ENCODE measurements around the gene LRRC7. TPM values are rescaled to one million over a fixed set of nuclear protein-coding genes. Genes with fewer than 3 reads are reported as not detected.

The LRRC7 gene
- polyA plus RNA-seq, 1 of the 3 experiments (the other 2 are of a cell fraction) = 0.02 TPM

DNA sequence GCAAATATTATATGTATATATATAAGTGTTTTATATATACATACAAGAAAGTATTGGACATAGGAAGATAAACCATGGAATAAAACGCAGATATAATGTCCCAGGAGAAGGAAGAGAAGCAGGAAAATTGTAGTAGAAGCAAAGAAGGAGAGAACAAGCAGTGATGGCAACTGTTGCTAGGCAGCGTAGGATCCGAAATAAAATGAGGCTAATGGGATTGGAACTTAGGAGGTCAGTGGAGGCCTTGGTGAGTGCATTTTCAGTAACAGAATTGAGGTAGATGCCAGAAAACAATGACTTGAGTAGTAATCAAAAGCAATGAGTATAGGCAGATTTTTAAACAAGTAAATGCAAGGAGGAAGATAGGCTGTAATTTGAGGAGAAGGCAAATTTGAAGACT, 265.8 kb downstream of the LRRC7 start:
- Histone ChIP-seq H3F3A (replicated peaks; ENCODE audit: insufficient read depth) (no peaks in the 10 kb centered on the region), H3K9me3 (no peaks in the 10 kb centered on the region), H3K9me2 (no peaks in the 10 kb centered on the region), H3K4me2 (no peak overlapping the region), H3K4me3 (ENCODE audit: low read depth in 2 of 2, low read length in 1 of 2) (no peak overlapping the region), H3K4me1 (ENCODE audit: control insufficient read depth in 1 of 2, insufficient read depth in 2 of 2, low read depth in 1 of 2, low read length in 1 of 2) (no peaks in the 10 kb centered on the region; a peak in 1 of 4 replicates), H3K27me3 (ENCODE audit: insufficient read depth) (no peaks in the 10 kb centered on the region), H3K27ac (ENCODE audit: low read depth in 2 of 2, low read length in 1 of 2) (no peak overlapping the region), H3K79me2 (ENCODE audit: insufficient read depth) (no peaks in the 10 kb centered on the region), H2AFZ (ENCODE audit: low read depth) (no peak overlapping the region), H4K20me1 (ENCODE audit: insufficient read depth) (no peaks in the 10 kb centered on the region), H3K9ac (no peak overlapping the region), H3K36me3 (replicated peaks in 1 of 2; ENCODE audit: control insufficient read depth in 1 of 2, insufficient read depth in 2 of 2, low read length in 1 of 2) (no peaks in the 10 kb centered on the region)
- CTCF ChIA-PET = no interaction called here
- no peak for DNase-seq
- POLR2A ChIA-PET = no interaction called here
- TF ChIP-seq, protein P1, sequence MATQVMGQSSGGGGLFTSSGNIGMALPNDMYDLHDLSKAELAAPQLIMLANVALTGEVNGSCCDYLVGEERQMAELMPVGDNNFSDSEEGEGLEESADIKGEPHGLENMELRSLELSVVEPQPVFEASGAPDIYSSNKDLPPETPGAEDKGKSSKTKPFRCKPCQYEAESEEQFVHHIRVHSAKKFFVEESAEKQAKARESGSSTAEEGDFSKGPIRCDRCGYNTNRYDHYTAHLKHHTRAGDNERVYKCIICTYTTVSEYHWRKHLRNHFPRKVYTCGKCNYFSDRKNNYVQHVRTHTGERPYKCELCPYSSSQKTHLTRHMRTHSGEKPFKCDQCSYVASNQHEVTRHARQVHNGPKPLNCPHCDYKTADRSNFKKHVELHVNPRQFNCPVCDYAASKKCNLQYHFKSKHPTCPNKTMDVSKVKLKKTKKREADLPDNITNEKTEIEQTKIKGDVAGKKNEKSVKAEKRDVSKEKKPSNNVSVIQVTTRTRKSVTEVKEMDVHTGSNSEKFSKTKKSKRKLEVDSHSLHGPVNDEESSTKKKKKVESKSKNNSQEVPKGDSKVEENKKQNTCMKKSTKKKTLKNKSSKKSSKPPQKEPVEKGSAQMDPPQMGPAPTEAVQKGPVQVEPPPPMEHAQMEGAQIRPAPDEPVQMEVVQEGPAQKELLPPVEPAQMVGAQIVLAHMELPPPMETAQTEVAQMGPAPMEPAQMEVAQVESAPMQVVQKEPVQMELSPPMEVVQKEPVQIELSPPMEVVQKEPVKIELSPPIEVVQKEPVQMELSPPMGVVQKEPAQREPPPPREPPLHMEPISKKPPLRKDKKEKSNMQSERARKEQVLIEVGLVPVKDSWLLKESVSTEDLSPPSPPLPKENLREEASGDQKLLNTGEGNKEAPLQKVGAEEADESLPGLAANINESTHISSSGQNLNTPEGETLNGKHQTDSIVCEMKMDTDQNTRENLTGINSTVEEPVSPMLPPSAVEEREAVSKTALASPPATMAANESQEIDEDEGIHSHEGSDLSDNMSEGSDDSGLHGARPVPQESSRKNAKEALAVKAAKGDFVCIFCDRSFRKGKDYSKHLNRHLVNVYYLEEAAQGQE (IDR thresholded peaks at IDR 0.05; ENCODE audit: low read depth, low read length) = no peak
- TF ChIP-seq YY1 (IDR thresholded peaks at IDR 0.05; ENCODE audit: low read depth) (no peak), MAX (IDR thresholded peaks at IDR 0.05; ENCODE audit: low read depth) (no peak), GATA2 (CRISPR knock-in tag; IDR thresholded peaks at IDR 0.05) (no peak), JUND (IDR thresholded peaks at IDR 0.05) (no peak), SIN3A (IDR thresholded peaks at IDR 0.05; ENCODE audit: borderline replicate concordance, low read depth, low read length) (no peak), FOXM1 (IDR thresholded peaks at IDR 0.05; ENCODE audit: low read depth) (no peak), TAF1 (IDR thresholded peaks at IDR 0.05; ENCODE audit: borderline replicate concordance, low read depth, low read length) (no peak), RCOR1 (IDR thresholded peaks at IDR 0.05; ENCODE audit: low read length) (no peak), TEAD4 (IDR thresholded peaks at IDR 0.05; ENCODE audit: borderline replicate concordance, insufficient read depth) (no peak), RFX5 (IDR thresholded peaks at IDR 0.05; ENCODE audit: low read length) (no peak), FOSL2 (IDR thresholded peaks at IDR 0.05; ENCODE audit: borderline replicate concordance, low read depth) (no peak)
- TF ChIP-seq, protein P2, sequence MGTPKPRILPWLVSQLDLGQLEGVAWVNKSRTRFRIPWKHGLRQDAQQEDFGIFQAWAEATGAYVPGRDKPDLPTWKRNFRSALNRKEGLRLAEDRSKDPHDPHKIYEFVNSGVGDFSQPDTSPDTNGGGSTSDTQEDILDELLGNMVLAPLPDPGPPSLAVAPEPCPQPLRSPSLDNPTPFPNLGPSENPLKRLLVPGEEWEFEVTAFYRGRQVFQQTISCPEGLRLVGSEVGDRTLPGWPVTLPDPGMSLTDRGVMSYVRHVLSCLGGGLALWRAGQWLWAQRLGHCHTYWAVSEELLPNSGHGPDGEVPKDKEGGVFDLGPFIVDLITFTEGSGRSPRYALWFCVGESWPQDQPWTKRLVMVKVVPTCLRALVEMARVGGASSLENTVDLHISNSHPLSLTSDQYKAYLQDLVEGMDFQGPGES (IDR thresholded peaks at IDR 0.05; ENCODE audit: low read depth, low read length) = no peak
- 69% methylated on average over 3 of the region's 3 CpGs for WGBS (ENCODE audit: low lambda C conversion rate)

DNA sequence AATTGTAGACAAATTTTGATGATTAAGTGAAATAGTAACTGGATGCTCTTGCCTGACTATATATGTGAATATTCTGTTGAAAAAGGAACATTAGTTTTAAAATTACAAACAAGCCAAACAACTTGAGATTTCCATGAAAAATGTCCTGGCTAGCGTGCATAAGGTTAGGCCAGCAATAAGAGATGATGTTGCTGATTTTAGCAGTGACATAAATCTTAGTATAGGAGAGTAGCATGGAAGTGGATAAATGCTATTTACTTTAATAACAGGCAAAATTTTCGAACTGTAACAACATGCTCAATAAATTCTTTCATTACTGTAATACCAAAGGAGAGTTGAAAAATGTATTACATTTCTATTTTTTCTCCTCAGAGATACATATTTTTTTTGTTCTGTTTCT, 266.6 kb downstream of the LRRC7 start:
- Histone ChIP-seq H3K4me2 (no peak overlapping the region), H3K4me1 (ENCODE audit: control insufficient read depth in 1 of 2, insufficient read depth in 2 of 2, low read depth in 1 of 2, low read length in 1 of 2) (no peaks in the 10 kb centered on the region; a peak in 1 of 4 replicates), H3K36me3 (replicated peaks in 1 of 2; ENCODE audit: control insufficient read depth in 1 of 2, insufficient read depth in 2 of 2, low read length in 1 of 2) (no peaks in the 10 kb centered on the region), H3K27me3 (ENCODE audit: insufficient read depth) (no peaks in the 10 kb centered on the region), H3K9me2 (no peaks in the 10 kb centered on the region), H2AFZ (ENCODE audit: low read depth) (no peak overlapping the region), H3F3A (replicated peaks; ENCODE audit: insufficient read depth) (no peaks in the 10 kb centered on the region), H3K4me3 (ENCODE audit: low read depth in 2 of 2, low read length in 1 of 2) (no peak overlapping the region), H4K20me1 (ENCODE audit: insufficient read depth) (no peaks in the 10 kb centered on the region), H3K79me2 (ENCODE audit: insufficient read depth) (no peaks in the 10 kb centered on the region), H3K27ac (ENCODE audit: low read depth in 2 of 2, low read length in 1 of 2) (no peak overlapping the region), H3K9me3 (no peaks in the 10 kb centered on the region), H3K9ac (no peak overlapping the region)
- POLR2A ChIA-PET = no interaction called here
- TF ChIP-seq NFIC (IDR thresholded peaks at IDR 0.05; ENCODE audit: borderline replicate concordance) (no peak), TCF12 (IDR thresholded peaks at IDR 0.05) (no peak), JUND (IDR thresholded peaks at IDR 0.05) (no peak), FOXJ3 (CRISPR knock-in tag; IDR thresholded peaks at IDR 0.05) (no peak), CHD2 (IDR thresholded peaks at IDR 0.05; ENCODE audit: low read length, partially characterized antibody) (no peak)
- 45% methylated on average over 2 of the region's 2 CpGs for WGBS (ENCODE audit: low lambda C conversion rate)
- CTCF ChIA-PET = no interaction called here
- no peak for DNase-seq

Measured in SK-N-SH (cell line).